Spleen (tissue), 7 donors: ENCODE results near the gene GIPC2.

ENCODE experiments used
- CTCF ChIP-seq, 11 experiments: fragments of 200-600 bp in 7 of 11; fragments of 450-650 bp in 4 of 11; sonication (generic) in 4 of 11; IDR thresholded peaks in 8 of 11; conservative IDR thresholded peaks in 3 of 11; 1 replicate in 7 of 11; 2 replicates in 4 of 11; pipeline versions ENCODE4 v1.4.0 to v1.8.0; 2016 to 2021; ENCODE audit warnings: antibody characterized with exemption in 11 of 11, inconsistent platforms in 4 of 11, mild to moderate bottlenecking in 1 of 11
- POLR2A ChIP-seq, 3 donors: fragments of 450-650 bp; IDR thresholded peaks; one replicate each; pipeline ENCODE4 v1.5.1; 2017; ENCODE audit warnings: antibody characterized with exemption in 3 of 3, mild to moderate bottlenecking in 1 of 3
- POLR2AphosphoS5 ChIP-seq, 3 donors: sonication (generic); formaldehyde crosslinking; IDR thresholded peaks; one replicate each; pipeline ENCODE4 v1.5.1; 2017; ENCODE audit warnings: antibody characterized with exemption in 3 of 3
- donor health status: DM: no; HTN: no; CAD: no; lungs with moderate emphysema.
- donor health status: DM: no; HTN: no; CAD: no.
- donor health status: DM: no; HTN: no; CAD: no.

DNA sequence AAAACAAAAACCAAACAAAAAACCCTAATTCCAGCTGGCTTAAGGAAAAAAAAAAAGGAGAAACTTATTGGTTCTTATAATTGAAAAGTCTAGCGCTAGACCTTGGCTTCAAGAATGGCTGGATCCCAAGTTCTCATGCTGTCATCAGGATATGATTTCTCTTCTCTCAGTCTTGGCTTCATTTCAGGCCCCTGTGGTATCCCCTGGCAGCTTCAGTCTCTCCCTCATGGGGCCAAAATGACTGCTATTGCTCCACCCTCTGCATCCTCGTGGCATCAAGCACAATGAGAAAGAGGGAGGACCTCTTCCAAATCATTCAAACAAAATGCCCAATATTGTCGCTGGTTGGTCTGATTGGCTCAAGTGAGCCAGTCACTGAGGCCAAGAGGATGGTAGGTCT lies 80.7 kb downstream of the GIPC2 start:
- no peak for TF ChIP-seq POLR2A (IDR thresholded peaks at IDR 0.05)
- no peak for TF ChIP-seq CTCF (IDR thresholded peaks at IDR 0.05 in 8 of 11, conservative IDR thresholded peaks at IDR 0.05 in 3 of 11)
- TF ChIP-seq POLR2AphosphoS5 (IDR thresholded peaks at IDR 0.05): no peak
